CD8-positive, alpha-beta memory T cell (primary cell): ENCODE measurements around the gene TBC1D7. TPM values are rescaled to one million over a fixed set of nuclear protein-coding genes. Genes with fewer than 3 reads are reported as not detected.

Source experiments
- CTCF ChIA-PET: fragments of 350-600 bp; sonication (Branson Sonifier 250); formaldehyde crosslinking; loops from one replicate; lab custom pipeline; 2021; ENCODE audit warnings: antibody characterized with exemption; lab: Charles Lee
- POLR2A ChIA-PET: fragments of 350-600 bp; sonication (Branson Sonifier 250); formaldehyde crosslinking; loops from one replicate; lab custom pipeline; 2021; ENCODE audit warnings: antibody characterized with exemption; lab: Charles Lee
- DNase-seq, 5 donors: peaks; one replicate each; pipeline versions ENCODE4 v3.0.0 to v3.0.0-alpha.2; 2020 to 2022; ENCODE audit warnings: mixed read lengths in 1 of 5
- H3K27ac ChIP-seq: one replicate; pipeline ENCODE4 v1.7.0; 2013; ENCODE audit warnings: low read depth, mild to moderate bottlenecking, low read length, moderate library complexity
- H3K27me3 ChIP-seq: 2 replicates; pipeline ENCODE4 v1.7.0; 2013; ENCODE audit warnings: low read length, mild to moderate bottlenecking; ENCODE audit not compliant: insufficient read depth, poor library complexity, severe bottlenecking
- H3K36me3 ChIP-seq: 2 replicates; pipeline ENCODE4 v1.7.0; 2013; ENCODE audit warnings: mild to moderate bottlenecking, low read length, moderate library complexity; ENCODE audit not compliant: insufficient read depth
- H3K4me1 ChIP-seq: 2 replicates; pipeline ENCODE4 v1.7.0; 2013; ENCODE audit warnings: mild to moderate bottlenecking, low read length, moderate library complexity; ENCODE audit not compliant: insufficient read depth
- H3K4me3 ChIP-seq: 2 replicates; pipeline ENCODE4 v1.7.0; 2013; ENCODE audit warnings: mild to moderate bottlenecking, low read length
- H3K9me3 ChIP-seq: 2 replicates; pipeline ENCODE4 v1.7.0; 2013; ENCODE audit warnings: mild to moderate bottlenecking, low read length
- H3K27ac Mint-ChIP-seq, 8 donors: one replicate each; pipeline ENCODE4 v1.8.0; 2020 to 2021; ENCODE audit warnings: mixed read lengths in 8 of 8, mild to moderate bottlenecking in 6 of 8, inconsistent platforms in 3 of 8, moderate library complexity in 3 of 8
- H3K27me3 Mint-ChIP-seq, 2 donors: one replicate each; pipeline ENCODE4 v1.8.0; 2020 to 2021; ENCODE audit warnings: mixed read lengths in 2 of 2, mild to moderate bottlenecking in 1 of 2, moderate library complexity in 1 of 2
- H3K36me3 Mint-ChIP-seq, 3 donors: one replicate each; pipeline ENCODE4 v1.8.0; 2020 to 2021; ENCODE audit warnings: mixed read lengths in 3 of 3, inconsistent platforms in 1 of 3, mild to moderate bottlenecking in 1 of 3
- H3K4me1 Mint-ChIP-seq, 3 donors: one replicate each; pipeline ENCODE4 v1.8.0; 2020 to 2021; ENCODE audit warnings: mixed read lengths in 3 of 3, inconsistent platforms in 1 of 3, mild to moderate bottlenecking in 1 of 3
- H3K4me3 Mint-ChIP-seq, 7 donors: one replicate each; pipeline ENCODE4 v1.8.0; 2020 to 2021; ENCODE audit warnings: mixed read lengths in 7 of 7, mild to moderate bottlenecking in 6 of 7, moderate library complexity in 4 of 7, inconsistent platforms in 2 of 7
- H3K9me3 Mint-ChIP-seq, 5 donors: one replicate each; pipeline ENCODE4 v1.8.0; 2020 to 2022; ENCODE audit warnings: mixed read lengths in 5 of 5, mild to moderate bottlenecking in 3 of 5, moderate library complexity in 2 of 5, inconsistent platforms in 1 of 5
- polyA plus RNA-seq: library from polyadenylated mRNA; unstranded; fragments of 300-500 nt; fragmentation: Illumina TruSeq; gene quantifications from one replicate; pipeline ENCODE4 v1.2.3, GENCODE V29; 2021
- total RNA-seq, 2 experiments: library from RNA; stranded (reverse); gene quantifications; one replicate each; pipeline ENCODE4 v1.2.3, GENCODE V29; 2021

TBC1D7 gene
- total and polyA plus RNA-seq, 3 experiments from 2014 or later, result 14.9 to 23.2 (median 21.8) TPM

GRCh38 chr6:13302751-13303667 lies 25.3 kb downstream of the TBC1D7 start:
- peak overlapping the region; percentile 1 to 61 (median 41) for H3K4me3 Mint-ChIP-seq
- DNase-seq, result peak in 4 of 5 donors; percentile 4 to 62 (median 20)
- CTCF ChIA-PET, result interaction anchor here (1.2 kb wide), 1 partner anchor 11 kb away, joined by 3 read pairs; no protein-coding TSS in a partner anchor
- peaks cover 14 to 24% (median 23%) of the 10 kb centered on the region in 3 donors for H3K4me1 Mint-ChIP-seq
- no peaks in the 10 kb centered on the region for H3K27me3 Mint-ChIP-seq
- peak overlapping the region; percentile 38 to 92 (median 78) for H3K27ac Mint-ChIP-seq
- H3K36me3 ChIP-seq, result peaks cover 35% of the 10 kb centered on the region
- POLR2A ChIA-PET, result no interaction called here
- H3K4me3 ChIP-seq, result no peak overlapping the region
- H3K4me1 ChIP-seq, result peaks cover 6% of the 10 kb centered on the region
- peak overlapping the region; percentile 41 for H3K27ac ChIP-seq
- no peaks in the 10 kb centered on the region for H3K9me3 Mint-ChIP-seq
- no peaks in the 10 kb centered on the region for H3K27me3 ChIP-seq
- H3K36me3 Mint-ChIP-seq, result peaks cover 12 to 90% (median 29%) of the 10 kb centered on the region in 3 donors
- H3K9me3 ChIP-seq, result no peaks in the 10 kb centered on the region

- Mint-ChIP-seq H3K27ac (peak overlapping the region; percentile 38 to 92 (median 72)), H3K4me1 (peaks cover 14 to 24% (median 23%) of the 10 kb centered on the region in 3 donors), H3K36me3 (peaks cover 14 to 90% (median 34%) of the 10 kb centered on the region in 3 donors), H3K4me3 (no peak overlapping the region), H3K27me3 (no peaks in the 10 kb centered on the region), H3K9me3 (no peaks in the 10 kb centered on the region)
- Histone ChIP-seq H3K4me1 (peaks cover 6% of the 10 kb centered on the region), H3K27me3 (no peaks in the 10 kb centered on the region), H3K9me3 (no peaks in the 10 kb centered on the region), H3K27ac (peak overlapping the region; percentile 41), H3K36me3 (peaks cover 30% of the 10 kb centered on the region), H3K4me3 (no peak overlapping the region)
- ChIA-PET CTCF (interaction anchor here (1.2 kb wide), 1 partner anchor 11 kb away, joined by 3 read pairs; no protein-coding TSS in a partner anchor), POLR2A (no interaction called here)
- DNase-seq, result no peak
Measured at GRCh38 chr6:13302291-13302690, 26.0 kb downstream of the TBC1D7 start.

GRCh38 chr6:13300643-13301590 lies 27.4 kb downstream of the TBC1D7 start:
- peaks cover 6% of the 10 kb centered on the region for H3K4me1 ChIP-seq
- no peak for DNase-seq
- Mint-ChIP-seq H3K27ac (peak overlapping the region in 4 of 8 donors; percentile 2 to 63 (median 51)), H3K4me1 (peaks cover 14 to 24% (median 23%) of the 10 kb centered on the region in 3 donors), H3K36me3 (peaks cover 14 to 91% (median 27%) of the 10 kb centered on the region in 3 donors), H3K27me3 (no peaks in the 10 kb centered on the region), H3K9me3 (no peaks in the 10 kb centered on the region), H3K4me3 (no peak overlapping the region)
- H3K36me3 ChIP-seq, result peaks cover 22% of the 10 kb centered on the region
- H3K27me3 ChIP-seq, result no peaks in the 10 kb centered on the region
- CTCF ChIA-PET, result no interaction called here
- no peak overlapping the region for H3K27ac ChIP-seq
- H3K4me3 ChIP-seq, result no peak overlapping the region
- H3K9me3 ChIP-seq, result no peaks in the 10 kb centered on the region
- POLR2A ChIA-PET, result no interaction called here

GRCh38 chr6:13299918-13300317 lies 28.4 kb downstream of the TBC1D7 start:
- POLR2A ChIA-PET, result no interaction called here
- H3K27ac Mint-ChIP-seq, result no peak overlapping the region
- no peak overlapping the region for H3K4me3 Mint-ChIP-seq
- DNase-seq, result no peak
- no peaks in the 10 kb centered on the region for H3K27me3 ChIP-seq
- no peaks in the 10 kb centered on the region for H3K9me3 Mint-ChIP-seq
- peaks cover 6% of the 10 kb centered on the region for H3K4me1 ChIP-seq
- H3K9me3 ChIP-seq, result no peaks in the 10 kb centered on the region
- CTCF ChIA-PET, result no interaction called here
- H3K4me3 ChIP-seq, result no peak overlapping the region
- H3K27ac ChIP-seq, result no peak overlapping the region
- peaks cover 14 to 24% (median 23%) of the 10 kb centered on the region in 3 donors for H3K4me1 Mint-ChIP-seq
- peaks cover 13% of the 10 kb centered on the region for H3K36me3 ChIP-seq
- peaks cover 17 to 91% (median 31%) of the 10 kb centered on the region in 3 donors for H3K36me3 Mint-ChIP-seq
- no peaks in the 10 kb centered on the region for H3K27me3 Mint-ChIP-seq

- Mint-ChIP-seq H3K27ac (no peak overlapping the region), H3K4me3 (no peak overlapping the region), H3K36me3 (peaks cover 22 to 91% (median 34%) of the 10 kb centered on the region in 3 donors), H3K9me3 (no peaks in the 10 kb centered on the region), H3K4me1 (peaks cover 14 to 20% (median 20%) of the 10 kb centered on the region in 3 donors), H3K27me3 (no peaks in the 10 kb centered on the region)
- Histone ChIP-seq H3K36me3 (peaks cover 13% of the 10 kb centered on the region), H3K27me3 (no peaks in the 10 kb centered on the region), H3K4me1 (peaks cover 6% of the 10 kb centered on the region), H3K27ac (no peak overlapping the region), H3K9me3 (no peaks in the 10 kb centered on the region), H3K4me3 (no peak overlapping the region)
- ChIA-PET POLR2A (no interaction called here), CTCF (no interaction called here)
- DNase-seq, result no peak
Measured at GRCh38 chr6:13299403-13299821, 28.9 kb downstream of the TBC1D7 start.

GRCh38 chr6:13298446-13298845 lies 29.9 kb downstream of the TBC1D7 start:
- Histone ChIP-seq H3K4me3 (no peak overlapping the region), H3K27me3 (no peaks in the 10 kb centered on the region), H3K36me3 (peaks cover 16% of the 10 kb centered on the region), H3K27ac (no peak overlapping the region), H3K4me1 (peaks cover 5% of the 10 kb centered on the region), H3K9me3 (no peaks in the 10 kb centered on the region)
- ChIA-PET POLR2A (no interaction called here), CTCF (no interaction called here)
- Mint-ChIP-seq H3K4me3 (no peak overlapping the region), H3K4me1 (peaks cover 11 to 12% (median 12%) of the 10 kb centered on the region in 3 donors), H3K27me3 (no peaks in the 10 kb centered on the region), H3K36me3 (peaks cover 27 to 92% (median 37%) of the 10 kb centered on the region in 3 donors), H3K27ac (no peak overlapping the region), H3K9me3 (no peaks in the 10 kb centered on the region)
- DNase-seq, result no peak

- ChIA-PET POLR2A (no interaction called here), CTCF (interaction anchor here (1.0 kb wide), 1 partner anchor 88 kb away, joined by 3 read pairs; no protein-coding TSS in a partner anchor)
- Mint-ChIP-seq H3K27me3 (no peaks in the 10 kb centered on the region), H3K9me3 (no peaks in the 10 kb centered on the region), H3K36me3 (peaks cover 27 to 92% (median 38%) of the 10 kb centered on the region in 3 donors), H3K4me1 (peaks cover under 1 to 2% (median 1%) of the 10 kb centered on the region in 3 donors), H3K4me3 (no peak overlapping the region), H3K27ac (no peak overlapping the region)
- no peaks in the 10 kb centered on the region for H3K27me3 ChIP-seq
- H3K4me3 ChIP-seq, result no peak overlapping the region
- DNase-seq, result no peak
- H3K27ac ChIP-seq, result no peak overlapping the region
- no peaks in the 10 kb centered on the region for H3K4me1 ChIP-seq
- H3K36me3 ChIP-seq, result peaks cover 16% of the 10 kb centered on the region
- H3K9me3 ChIP-seq, result no peaks in the 10 kb centered on the region
Measured at GRCh38 chr6:13297391-13297790, 30.9 kb downstream of the TBC1D7 start.
